Left forelimb (tissue), 1 donor: ENCODE results near the gene SOX6.

Experiments
- DNase-seq: peaks from one replicate; pipeline ENCODE4 v3.0.0-alpha.2; 2018; ENCODE audit warnings: low spot score

The SOX6 gene

DNA sequence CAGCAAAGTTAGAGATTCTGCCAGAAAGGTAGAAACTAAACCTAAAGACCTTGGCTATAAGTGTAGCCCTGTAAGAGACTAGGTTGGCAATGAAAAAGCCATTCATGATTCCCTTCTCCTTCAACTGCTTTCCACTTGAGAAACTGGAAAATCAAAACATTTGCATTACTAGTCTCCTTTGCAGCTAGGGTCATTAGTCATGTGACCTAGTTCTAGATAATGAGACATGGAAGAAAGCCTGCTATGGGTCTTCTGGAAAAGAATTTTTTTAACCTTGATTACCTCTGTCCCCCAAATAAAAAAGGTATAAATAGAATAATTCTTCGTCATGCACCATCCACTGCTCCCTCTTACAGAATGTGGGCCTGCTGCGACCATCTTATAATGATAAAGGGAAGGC lies 80.1 kb downstream of the SOX6 start:
- DNase-seq = no peak

DNA sequence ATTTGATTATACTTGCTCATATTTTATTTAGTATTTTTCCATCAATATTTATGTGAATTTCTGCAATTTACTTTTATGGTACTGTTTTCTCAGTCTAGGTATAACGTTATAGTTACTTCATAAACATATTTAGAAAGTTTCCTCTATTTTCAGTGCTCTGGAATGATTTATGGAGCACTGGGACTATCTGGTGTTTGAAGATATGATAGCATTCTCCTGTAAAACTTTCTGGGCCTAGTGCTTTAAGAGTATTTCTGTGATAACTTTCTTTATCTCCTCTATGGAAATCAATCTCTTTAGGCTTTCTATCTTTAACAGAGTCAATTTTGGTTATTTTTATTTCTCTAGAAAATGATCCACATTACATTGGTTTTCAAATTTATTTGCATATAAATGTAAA lies 85.1 kb downstream of the SOX6 start:
- DNase-seq = no peak

DNA sequence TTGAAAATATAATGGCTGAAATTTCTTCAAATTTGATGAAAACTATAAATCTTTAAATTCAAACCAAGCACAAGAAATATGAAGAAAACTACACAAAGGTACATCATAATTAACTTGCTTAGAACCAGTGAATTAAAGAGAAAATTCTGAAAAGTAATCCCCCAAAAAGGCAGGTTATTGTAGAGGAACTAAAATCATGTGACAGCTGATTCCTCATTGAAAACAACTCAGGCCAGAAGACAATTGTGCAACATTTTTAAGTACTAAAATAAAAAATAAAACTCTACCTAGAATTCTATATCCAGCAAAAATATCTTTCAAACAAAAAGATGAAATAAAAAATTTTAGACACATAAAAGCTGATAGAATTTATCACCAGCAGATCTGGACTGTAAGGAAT lies 90.3 kb downstream of the SOX6 start:
- no peak for DNase-seq

DNA sequence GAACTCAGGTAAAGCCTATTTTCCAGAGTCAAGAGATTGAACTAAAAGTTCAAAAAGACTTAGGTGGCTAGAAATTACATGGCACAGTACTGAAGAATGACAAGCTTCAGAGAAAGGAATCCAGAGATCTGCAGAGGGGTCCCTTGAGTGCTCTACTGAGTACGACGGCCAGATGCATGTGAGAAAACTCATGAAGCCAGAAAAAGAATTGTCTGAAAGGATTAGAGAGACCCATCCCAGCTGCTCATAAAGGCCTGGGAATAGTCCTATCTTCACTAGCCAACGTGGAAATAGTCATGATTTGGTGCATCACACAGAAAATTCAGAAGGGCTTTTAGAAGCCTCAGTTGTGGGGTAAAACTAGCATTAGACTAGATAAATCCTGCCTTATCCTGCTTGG lies 91.3 kb downstream of the SOX6 start:
- DNase-seq = no peak

DNA sequence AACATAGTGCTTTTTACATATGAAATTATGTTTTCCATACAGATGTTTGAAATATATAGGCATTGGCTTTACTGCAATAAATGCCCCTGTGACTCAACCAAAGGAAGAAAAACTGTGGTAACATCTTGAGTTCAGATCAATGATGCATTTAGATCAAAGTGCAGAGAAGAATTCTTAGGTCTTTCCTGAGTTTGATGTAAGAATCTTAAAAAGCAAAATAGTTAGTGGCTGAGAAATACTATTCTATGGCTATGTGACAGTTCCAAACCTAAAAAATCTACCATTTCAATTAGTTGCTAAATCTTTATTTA lies 93.7 kb downstream of the SOX6 start:
- no peak for DNase-seq

DNA sequence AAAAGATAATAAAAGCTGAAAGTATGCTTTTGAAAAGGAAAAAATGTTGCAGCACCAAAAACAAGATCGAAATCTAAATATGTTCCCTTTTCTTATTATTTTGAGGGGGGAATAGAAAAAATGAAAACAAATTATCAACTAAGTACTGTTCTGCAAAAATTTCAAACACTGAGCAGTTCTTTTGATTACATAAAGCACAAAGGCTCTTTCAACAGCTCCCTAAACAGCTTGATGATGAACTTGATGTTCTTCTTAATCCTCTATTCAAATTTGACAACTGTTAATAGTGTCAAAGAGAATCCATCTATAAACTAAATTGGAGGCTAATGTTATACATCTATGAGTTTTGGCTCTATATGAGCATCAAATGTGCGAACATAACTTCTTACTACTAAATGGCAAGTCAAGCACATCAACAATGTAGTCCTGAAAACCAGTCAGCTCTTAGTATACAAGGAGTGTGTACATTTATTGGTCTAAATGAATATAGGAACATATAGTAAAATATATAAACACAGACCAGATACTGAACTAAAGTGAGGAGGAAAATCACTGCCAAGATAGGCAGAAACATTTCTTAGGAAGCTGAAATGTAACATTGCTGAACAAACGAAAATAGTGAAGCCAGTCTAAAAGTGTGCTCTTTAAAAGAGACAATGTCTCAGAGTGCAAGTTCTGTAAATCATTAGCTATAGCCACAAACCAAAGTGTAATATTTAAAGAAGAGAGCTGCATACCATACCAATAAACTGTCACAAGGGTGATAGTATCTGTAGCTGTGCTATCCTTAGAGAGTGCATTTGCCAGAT lies 94.3 kb downstream of the SOX6 start:
- no peak for DNase-seq

DNA sequence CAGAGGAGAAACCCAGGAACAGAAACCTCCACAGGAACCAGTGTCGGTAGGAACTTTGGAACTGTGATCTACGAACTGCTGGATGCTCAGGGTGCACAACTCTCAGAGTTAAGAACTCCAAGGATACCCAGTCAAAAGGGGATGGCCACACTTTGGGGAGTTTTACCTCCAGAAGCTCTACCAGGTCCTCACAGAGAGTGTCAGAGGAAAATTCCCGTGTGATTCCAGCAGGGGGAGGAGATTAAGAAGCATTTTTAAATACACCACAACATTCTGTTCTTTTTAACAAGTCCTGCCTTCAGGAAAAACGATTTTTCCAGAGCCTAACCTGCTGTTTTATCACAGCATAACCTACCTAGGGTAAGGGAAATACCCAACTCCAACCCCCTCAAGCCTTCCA lies 104.0 kb downstream of the SOX6 start:
- no peak for DNase-seq

DNA sequence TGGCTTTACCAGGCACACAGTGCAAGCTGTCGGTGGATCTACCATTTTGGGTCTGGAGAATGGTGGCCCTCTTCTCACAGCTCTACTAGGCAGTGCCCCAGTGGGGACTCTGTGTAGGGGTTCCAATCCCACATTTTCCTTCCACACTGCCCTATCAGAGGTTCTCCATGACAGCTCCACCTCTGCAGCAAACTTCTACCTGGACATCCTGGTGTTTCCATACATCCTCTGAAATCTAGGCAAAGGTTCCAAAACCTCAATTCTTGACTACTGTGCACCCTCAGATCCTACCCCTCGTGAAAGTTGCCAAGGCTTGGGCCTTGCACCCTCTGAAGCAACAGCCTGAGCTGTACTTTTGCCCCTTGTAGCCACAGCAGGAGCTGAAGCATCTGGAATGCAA lies 108.1 kb downstream of the SOX6 start:
- no peak for DNase-seq

DNA sequence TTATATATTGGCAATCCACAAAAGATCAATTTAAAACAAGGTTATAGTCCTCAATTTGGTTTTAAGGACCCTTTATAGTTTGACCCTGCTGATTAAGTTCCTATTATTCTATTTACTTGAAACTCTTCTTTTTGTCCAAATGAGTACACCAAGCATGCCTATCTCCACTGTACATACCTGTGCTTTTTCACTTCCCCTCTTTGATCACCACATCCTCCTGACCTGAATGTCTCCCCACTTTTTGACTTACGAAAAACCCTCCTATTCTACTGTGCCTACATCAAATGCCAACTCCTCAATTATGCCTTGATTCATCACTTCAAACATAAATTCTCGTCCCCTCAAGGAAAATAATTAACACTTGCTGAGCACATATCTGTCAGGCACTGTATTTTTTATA lies 113.5 kb downstream of the SOX6 start:
- no peak for DNase-seq

DNA sequence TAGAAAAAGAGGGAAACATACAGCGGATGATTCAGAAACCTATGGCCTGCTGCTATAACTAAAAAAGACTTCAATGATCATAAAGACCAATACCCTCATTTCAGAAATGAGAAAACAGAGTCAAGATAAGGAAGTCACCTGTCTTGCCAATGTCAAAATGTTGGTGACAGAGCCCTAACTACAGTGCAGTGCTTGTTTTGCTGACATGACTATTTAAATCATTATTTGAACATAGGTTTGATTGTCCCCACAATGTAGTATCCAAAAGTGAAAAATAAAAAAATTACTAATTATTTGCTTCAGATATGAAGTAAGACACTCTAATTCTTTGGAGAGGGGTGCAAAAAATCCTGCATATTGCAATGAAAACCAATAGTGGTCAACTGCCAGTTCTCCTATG lies 115.7 kb downstream of the SOX6 start:
- DNase-seq = no peak

DNA sequence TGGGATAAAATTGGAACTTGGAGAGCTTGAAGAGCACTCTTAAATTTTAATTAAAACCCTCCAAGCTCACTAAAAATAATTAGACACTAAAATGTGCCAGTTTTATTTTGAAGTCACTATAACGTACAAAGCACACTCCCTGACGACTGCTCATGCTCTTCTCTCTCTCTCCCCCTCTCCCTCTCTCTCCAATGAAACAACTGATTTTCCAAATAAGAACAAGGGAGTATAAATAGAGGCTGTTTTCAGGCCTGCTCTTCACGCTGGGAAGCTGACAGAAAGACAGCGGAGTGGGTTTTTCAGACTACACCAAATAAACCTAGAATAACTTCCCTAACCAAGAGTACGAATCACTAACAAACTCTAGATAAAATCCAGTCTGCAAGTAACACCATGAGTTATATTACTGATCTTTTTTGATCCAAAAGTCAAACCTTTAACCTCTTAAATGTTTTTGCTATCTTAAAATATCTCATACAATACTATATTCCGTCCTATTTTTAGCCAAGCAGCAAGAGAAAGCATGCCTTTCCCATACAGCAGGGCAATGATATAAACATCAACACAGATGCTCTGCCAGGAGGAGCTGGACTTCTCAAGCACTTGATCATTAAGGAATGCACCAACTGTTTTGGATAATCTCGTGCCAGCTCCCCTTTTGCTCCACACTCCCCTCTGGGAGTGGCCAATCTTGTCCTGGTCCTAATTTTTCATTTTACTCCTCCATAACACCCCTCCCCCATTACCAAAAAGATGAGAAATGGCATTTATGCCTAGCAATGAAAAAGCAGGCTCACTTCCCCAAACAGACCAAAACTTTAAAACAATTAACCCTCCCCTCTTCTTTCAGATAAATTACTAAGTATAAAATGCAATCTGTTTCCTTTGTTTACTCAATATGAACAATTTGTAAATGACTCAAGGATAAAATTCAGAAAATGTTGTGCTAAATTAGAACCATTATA lies 116.9 kb downstream of the SOX6 start:
- no peak for DNase-seq

DNA sequence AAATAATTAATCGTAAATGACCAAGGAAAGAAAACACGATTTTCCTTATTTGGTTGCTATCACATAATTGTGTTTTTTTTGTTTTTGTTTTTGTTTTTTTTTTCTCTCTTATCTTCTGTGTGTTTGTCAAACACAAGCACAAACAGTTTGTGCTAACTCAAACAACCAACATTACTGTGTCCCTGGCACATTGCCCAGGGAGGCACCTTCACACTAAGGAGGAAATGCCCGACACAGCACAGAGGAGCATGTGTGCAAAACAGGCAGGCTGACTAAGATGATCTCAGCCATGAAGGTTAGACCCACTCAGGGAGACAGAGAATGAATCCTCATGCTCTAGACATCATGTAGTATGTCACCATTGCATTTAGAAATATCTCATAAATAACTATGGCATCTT lies 130.1 kb downstream of the SOX6 start:
- no peak for DNase-seq

DNA sequence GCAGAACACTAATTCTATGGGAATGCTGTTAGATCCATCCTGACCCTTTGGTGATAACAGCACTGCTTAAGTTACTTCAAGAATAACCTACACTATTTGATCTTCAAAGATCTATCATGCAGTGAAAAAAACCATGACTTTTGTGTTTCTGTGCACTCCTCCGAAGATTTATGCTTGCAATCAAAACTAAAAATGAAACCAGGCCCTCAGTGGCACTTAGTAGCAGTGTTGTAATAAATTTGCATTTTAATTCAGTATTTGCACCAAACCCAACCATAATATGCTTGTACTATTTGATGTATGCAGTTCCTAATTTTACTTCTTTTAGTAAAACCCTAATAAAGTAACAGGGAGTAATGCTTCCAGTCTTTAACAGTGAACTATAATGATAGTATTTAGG lies 130.7 kb downstream of the SOX6 start:
- no peak for DNase-seq

DNA sequence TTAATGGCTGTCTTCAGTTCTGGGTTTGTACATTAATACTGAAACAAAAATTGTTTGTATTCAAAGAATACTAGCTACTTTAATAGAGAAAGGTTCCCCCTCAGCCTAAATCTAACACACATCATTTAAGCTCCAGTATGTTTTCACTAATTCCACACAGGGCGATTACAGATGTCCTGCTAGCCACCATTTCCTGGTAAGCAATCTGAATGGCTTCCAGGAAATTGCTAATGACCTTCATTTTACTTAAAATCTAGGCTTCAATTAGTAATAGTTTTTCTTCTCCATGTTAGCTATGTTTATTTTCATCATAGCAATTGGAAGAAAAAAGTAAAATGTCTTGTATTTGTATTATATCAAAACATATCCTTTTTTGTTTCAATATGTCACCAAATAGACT lies 132.8 kb downstream of the SOX6 start:
- no peak for DNase-seq

DNA sequence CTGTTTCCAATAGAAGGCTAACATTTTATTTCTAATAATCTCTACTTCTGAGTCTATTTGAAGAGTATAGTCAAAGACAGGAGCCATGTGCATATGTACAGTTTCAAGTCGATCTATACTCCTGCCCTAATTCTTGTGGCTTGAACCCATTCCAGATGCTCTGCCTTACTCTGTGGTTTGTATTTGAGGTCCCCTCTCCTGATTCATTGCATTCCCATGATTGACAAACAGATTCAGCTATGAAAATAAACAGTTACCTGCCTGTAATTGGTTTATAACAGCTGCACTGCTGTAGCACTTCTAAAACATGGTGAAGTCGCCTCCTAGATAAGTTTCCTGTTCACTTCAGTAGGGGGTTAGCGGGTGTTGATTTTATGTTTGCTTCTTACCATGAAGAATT lies 138.7 kb downstream of the SOX6 start:
- no peak for DNase-seq

DNA sequence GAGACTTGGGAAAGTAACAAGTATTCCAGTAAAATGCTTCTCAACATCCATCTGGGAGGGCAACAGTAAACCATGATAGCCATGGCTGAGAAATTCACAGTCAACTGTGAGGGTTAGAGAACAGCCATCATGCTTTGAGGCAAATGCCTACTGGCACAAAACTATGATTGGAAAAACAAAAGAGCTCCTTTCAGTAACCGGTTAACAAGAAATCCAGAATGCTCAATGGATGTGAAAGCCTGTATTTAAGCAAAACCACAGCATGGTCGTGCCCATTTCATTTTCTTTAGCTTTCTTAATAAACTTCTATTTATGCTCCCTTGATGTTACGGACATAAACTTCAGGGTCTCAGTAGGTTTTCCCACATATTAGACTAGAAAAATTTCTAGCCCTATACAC lies 139.5 kb downstream of the SOX6 start:
- no peak for DNase-seq

DNA sequence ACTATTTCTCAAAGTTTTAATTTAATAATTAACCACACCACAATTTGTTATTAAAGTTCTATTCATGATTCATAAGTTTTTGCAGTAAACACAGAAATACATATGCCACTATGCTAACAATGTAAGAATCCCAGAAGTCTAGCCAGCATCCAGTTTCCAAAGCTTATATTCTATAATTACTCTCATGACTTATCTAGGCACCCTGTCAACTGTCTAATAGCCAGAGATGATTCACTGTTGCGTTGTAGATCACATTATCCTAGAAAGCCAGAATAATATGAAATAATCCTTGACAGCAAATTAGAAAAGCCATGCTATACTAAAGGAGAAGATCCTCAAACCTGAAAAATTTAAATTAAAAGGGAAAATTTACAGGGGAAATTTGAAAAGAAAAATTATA lies 141.0 kb downstream of the SOX6 start:
- no peak for DNase-seq

DNA sequence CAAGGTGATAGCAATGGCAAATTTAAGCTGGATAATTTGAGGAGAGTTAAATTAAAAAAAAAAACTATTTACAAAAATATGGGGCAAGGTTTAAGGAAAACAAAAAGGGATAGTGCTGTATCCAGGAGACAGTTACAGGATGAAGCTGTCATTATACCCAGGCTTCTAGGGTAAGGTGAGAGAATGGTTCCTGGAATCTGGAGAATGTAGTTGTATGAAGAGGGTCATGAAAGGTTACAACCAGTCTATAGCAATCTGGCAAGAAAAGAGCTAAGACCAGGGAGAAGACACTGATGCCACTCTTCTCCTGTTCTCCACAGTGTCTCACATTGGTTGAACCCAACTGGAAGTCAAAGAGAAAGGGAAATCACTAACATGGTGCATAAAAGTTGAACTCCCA lies 144.9 kb downstream of the SOX6 start:
- no peak for DNase-seq

DNA sequence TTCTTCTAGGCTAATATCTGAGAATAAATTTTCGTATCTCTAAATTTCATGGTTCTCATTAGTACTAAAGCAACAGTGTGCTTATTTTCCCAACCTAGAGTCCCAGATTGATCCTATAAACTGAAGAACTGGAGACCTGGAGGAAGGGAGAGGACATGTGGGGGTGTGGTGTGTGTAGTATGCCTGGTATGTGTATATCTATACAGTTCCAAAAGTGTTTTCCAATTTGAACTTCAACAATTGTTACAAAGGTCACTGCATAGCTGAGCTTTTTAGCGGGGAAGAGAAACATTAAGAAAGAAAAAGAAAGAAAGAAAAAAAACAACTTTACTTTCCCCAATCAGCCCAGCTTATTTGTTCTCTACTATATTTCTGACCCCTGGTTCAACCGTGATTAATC lies 152.1 kb downstream of the SOX6 start:
- DNase-seq = no peak

DNA sequence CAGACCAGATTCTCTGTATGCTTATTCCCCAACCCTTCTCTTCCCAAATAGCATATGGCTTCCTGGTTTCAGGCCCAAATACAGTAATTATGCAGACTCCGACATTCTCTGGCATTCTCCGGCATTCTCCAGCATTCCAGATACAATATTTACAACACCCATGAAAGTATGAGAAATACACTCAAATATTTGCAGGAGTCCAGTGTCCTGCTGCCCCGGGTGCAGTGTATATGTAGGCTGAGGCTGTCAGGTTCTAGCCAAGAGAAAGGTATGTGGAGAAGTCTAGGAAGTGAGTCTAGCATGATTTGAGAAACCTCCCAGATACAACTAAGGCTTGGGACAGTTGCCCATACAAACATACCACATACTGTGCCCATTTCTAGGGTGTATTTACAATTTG lies 160.7 kb downstream of the SOX6 start:
- no peak for DNase-seq

DNA sequence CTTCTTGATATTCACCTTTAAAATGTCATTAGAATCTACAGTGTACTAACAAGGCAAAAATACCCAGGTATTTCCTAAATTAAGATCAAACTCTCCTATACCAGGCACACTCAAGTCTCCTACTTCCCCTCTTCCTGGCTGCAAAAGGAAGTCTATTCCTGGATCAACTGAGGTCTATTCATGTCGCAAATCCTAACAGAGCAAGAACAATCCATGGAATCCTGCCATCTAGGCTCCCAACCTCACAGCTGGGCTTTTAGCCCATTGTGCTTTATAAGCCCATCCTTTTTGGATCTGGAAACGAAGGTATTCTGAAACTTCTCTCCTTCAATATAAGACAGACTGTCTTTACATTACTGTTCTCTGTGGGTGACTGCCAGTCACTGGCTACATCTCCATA lies 161.8 kb downstream of the SOX6 start:
- no peak for DNase-seq

DNA sequence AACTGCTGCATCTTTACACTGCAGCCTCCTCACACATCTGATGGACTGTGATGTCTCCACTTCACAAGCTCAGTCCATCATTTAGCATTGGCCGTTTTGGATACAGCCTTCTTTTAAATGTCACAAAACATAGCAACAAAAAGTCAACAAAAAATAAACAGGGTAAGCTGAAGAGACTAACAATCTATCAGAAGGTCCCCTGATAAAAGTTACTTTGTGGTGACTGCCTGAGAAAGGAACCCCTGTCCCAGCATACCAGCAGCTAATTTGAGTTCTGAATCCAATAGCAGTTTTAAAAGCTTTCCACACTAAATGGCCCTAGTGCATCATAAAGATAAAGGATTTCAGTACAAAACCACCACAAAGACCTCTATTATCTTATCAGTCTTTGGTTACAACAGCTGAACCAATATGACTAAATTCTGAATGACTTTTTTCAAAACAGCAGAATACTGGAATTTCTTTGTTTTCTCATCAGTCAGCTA lies 162.4 kb downstream of the SOX6 start:
- no peak for DNase-seq

DNA sequence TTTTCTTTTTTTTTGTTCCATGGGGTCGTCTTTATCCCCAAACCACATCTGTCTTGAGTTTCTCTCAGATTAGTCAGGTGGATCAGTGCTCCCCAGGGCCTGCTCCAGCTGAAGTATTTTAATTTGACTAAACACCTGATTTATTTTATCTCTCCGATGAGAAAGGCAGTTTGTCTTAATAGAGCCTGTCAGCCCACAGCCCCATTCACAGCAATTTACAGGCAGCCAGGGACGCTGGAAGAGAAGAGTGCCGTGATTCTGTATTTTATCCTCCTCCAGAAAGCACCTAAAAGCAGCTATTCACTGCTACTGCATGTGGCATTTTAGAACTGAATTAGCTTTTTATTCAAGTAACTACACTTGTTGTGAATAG lies 164.5 kb downstream of the SOX6 start:
- DNase-seq = no peak
